Measurements from ENCODE around the gene COL11A2. TPM values are rescaled to one million over a fixed set of nuclear protein-coding genes. Genes with fewer than 3 reads are reported as not detected.

Gene COL11A2
- total and polyA plus RNA-seq, 2 of the 13 experiments (the other 11 are each of a cell fraction or from before 2014, with no cell fraction given), result 0.55 TPM

GRCh38 chr6:33200219-33201146 is 8.2 kb upstream of the COL11A2 start, which contains the start of the genes RXRB and SLC39A7 (continued):
- peak; percentile 88 for TF ChIP-seq ZNF407 (CRISPR knock-in tag; IDR thresholded peaks at IDR 0.05; ENCODE audit: not compliant biosample characterization)
- TF ChIP-seq, protein P1, sequence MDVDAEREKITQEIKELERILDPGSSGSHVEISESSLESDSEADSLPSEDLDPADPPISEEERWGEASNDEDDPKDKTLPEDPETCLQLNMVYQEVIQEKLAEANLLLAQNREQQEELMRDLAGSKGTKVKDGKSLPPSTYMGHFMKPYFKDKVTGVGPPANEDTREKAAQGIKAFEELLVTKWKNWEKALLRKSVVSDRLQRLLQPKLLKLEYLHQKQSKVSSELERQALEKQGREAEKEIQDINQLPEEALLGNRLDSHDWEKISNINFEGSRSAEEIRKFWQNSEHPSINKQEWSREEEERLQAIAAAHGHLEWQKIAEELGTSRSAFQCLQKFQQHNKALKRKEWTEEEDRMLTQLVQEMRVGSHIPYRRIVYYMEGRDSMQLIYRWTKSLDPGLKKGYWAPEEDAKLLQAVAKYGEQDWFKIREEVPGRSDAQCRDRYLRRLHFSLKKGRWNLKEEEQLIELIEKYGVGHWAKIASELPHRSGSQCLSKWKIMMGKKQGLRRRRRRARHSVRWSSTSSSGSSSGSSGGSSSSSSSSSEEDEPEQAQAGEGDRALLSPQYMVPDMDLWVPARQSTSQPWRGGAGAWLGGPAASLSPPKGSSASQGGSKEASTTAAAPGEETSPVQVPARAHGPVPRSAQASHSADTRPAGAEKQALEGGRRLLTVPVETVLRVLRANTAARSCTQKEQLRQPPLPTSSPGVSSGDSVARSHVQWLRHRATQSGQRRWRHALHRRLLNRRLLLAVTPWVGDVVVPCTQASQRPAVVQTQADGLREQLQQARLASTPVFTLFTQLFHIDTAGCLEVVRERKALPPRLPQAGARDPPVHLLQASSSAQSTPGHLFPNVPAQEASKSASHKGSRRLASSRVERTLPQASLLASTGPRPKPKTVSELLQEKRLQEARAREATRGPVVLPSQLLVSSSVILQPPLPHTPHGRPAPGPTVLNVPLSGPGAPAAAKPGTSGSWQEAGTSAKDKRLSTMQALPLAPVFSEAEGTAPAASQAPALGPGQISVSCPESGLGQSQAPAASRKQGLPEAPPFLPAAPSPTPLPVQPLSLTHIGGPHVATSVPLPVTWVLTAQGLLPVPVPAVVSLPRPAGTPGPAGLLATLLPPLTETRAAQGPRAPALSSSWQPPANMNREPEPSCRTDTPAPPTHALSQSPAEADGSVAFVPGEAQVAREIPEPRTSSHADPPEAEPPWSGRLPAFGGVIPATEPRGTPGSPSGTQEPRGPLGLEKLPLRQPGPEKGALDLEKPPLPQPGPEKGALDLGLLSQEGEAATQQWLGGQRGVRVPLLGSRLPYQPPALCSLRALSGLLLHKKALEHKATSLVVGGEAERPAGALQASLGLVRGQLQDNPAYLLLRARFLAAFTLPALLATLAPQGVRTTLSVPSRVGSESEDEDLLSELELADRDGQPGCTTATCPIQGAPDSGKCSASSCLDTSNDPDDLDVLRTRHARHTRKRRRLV (CRISPR knock-in tag; IDR thresholded peaks at IDR 0.05), result peak; percentile 43; the same call in 1 of the 2 replicates
- no peak for TF ChIP-seq ZNF296 (CRISPR knock-in tag; conservative IDR thresholded peaks at IDR 0.05)
- no peak for TF ChIP-seq ZNF484 (CRISPR knock-in tag; IDR thresholded peaks at IDR 0.05; ENCODE audit: borderline replicate concordance, low read depth)
- 0 out of 2 replicates have a peak, but pooled peaks have one; percentile 76 for TF ChIP-seq KLF12 (CRISPR knock-in tag; IDR thresholded peaks at IDR 0.05; ENCODE audit: borderline replicate concordance)
- TF ChIP-seq ZNF605 (CRISPR knock-in tag; IDR thresholded peaks at IDR 0.05), result peak; percentile 92
- 0 out of 2 replicates have a peak, but pooled peaks have one; percentile 17 for TF ChIP-seq ZNF609 (CRISPR knock-in tag; IDR thresholded peaks at IDR 0.05; ENCODE audit: borderline replicate concordance)
- no peak for TF ChIP-seq REXO4 (CRISPR knock-in tag; IDR thresholded peaks at IDR 0.05; ENCODE audit: borderline replicate concordance)
